ENCODE measurements around the gene ECI2. TPM values are rescaled to one million over a fixed set of nuclear protein-coding genes. Genes with fewer than 3 reads are reported as not detected.

ECI2 gene
- total RNA-seq, 1 experiment from 2014 or later: 143 TPM

- intact Hi-C loops (cut with micrococcal nuclease): no loop called here
- DNase-seq (no peak), ATAC-seq (no peak)
- Histone ChIP-seq H3K4me1 (ENCODE audit: insufficient read depth, low read length) (no peaks in the 10 kb centered on the region), H3K4me3 (ENCODE audit: low read length) (no peak within 1 kb of the TSS), H3K27me3 (ENCODE audit: low read length) (no peaks in the 10 kb centered on the region), H3K79me2 (ENCODE audit: low read length) (no peaks in the 10 kb centered on the region), H2AFZ (ENCODE audit: low read length) (no peak within 1 kb of the TSS), H3K9me2 (replicated peaks; ENCODE audit: low read length) (no peaks in the 10 kb centered on the region), H3K4me2 (ENCODE audit: low read length) (no peak within 1 kb of the TSS), H3F3A (ENCODE audit: low read length, unreplicated experiment) (no peaks in the 10 kb centered on the region), H3K27ac (ENCODE audit: low read length) (no peak within 1 kb of the TSS), H3K9me3 (ENCODE audit: low read length) (no peaks in the 10 kb centered on the region), H3K36me3 (ENCODE audit: low read depth, low read length) (no peaks in the 10 kb centered on the region), H4K20me1 (ENCODE audit: low read length) (no peaks in the 10 kb centered on the region), H3K9ac (ENCODE audit: low read length) (no peak within 1 kb of the TSS)
- ChIA-PET POLR2A (ENCODE audit: unreplicated experiment) (no interaction called here), CTCF (interaction anchor here (0.6 kb wide), 1 partner anchor 74 kb away, joined by 3 read pairs; no protein-coding TSS in a partner anchor)
- TF ChIP-seq EZH2 (IDR thresholded peaks at IDR 0.05; ENCODE audit: low read length, unreplicated experiment) (no peak), EZH2phosphoT487 (IDR thresholded peaks at IDR 0.05; ENCODE audit: borderline replicate concordance, low read length) (no peak), CTCF (conservative IDR thresholded peaks at IDR 0.05; ENCODE audit: low read depth, low read length) (no peak)
- no TSS peak for BruUV-seq (replicated peaks)
Observed at GRCh38 chr6:4078691-4079471, 56.5 kb downstream of the ECI2 start, which contains the start of gene FAM217A. FAM217A (minus strand) TSS chr6:4079137; CDS start chr6:4077414, 1,723 bp downstream.

GRCh38 chr6:4074478-4075235, 60.7 kb downstream of the ECI2 start:
- BruUV-seq (replicated peaks): no TSS peak
- no peaks in the 10 kb centered on the region for H3K9me3 ChIP-seq (ENCODE audit: low read length)
- CTCF ChIA-PET: no interaction called here
- DNase-seq (no peak), ATAC-seq (no peak)
- no peaks in the 10 kb centered on the region for H3K27me3 ChIP-seq (ENCODE audit: low read length)
- no peaks in the 10 kb centered on the region for H3F3A ChIP-seq (ENCODE audit: low read length, unreplicated experiment)
- no peak overlapping the region for H3K4me3 ChIP-seq (ENCODE audit: low read length)
- no peak overlapping the region for H3K4me2 ChIP-seq (ENCODE audit: low read length)
- H2AFZ ChIP-seq (ENCODE audit: low read length): no peak overlapping the region
- H4K20me1 ChIP-seq (ENCODE audit: low read length): no peaks in the 10 kb centered on the region
- no peak for TF ChIP-seq EZH2 (IDR thresholded peaks at IDR 0.05; ENCODE audit: low read length, unreplicated experiment)
- no peak for TF ChIP-seq CTCF (conservative IDR thresholded peaks at IDR 0.05; ENCODE audit: low read depth, low read length)
- TF ChIP-seq EZH2phosphoT487 (IDR thresholded peaks at IDR 0.05; ENCODE audit: borderline replicate concordance, low read length): no peak
- intact Hi-C loops (cut with micrococcal nuclease): no loop called here
- no peak overlapping the region for H3K9ac ChIP-seq (ENCODE audit: low read length)
- no peaks in the 10 kb centered on the region for H3K36me3 ChIP-seq (ENCODE audit: low read depth, low read length)
- H3K4me1 ChIP-seq (ENCODE audit: insufficient read depth, low read length): no peaks in the 10 kb centered on the region
- POLR2A ChIA-PET (ENCODE audit: unreplicated experiment): no interaction called here
- no peaks in the 10 kb centered on the region for H3K9me2 ChIP-seq (replicated peaks; ENCODE audit: low read length)
- no peak overlapping the region for H3K27ac ChIP-seq (ENCODE audit: low read length)
- no peaks in the 10 kb centered on the region for H3K79me2 ChIP-seq (ENCODE audit: low read length)
